H1 (cell line): Measurements from ENCODE around the gene CYP2S1.

Experiments
- CEBPB ChIP-seq: IDR thresholded peaks from 2 replicates; pipeline ENCODE4 v1.6.1; 2012; ENCODE audit warnings: low read depth, low read length
- EGR1 ChIP-seq: IDR thresholded peaks from 2 replicates; pipeline ENCODE4 v1.6.1; 2011; ENCODE audit warnings: low read depth, low read length, borderline replicate concordance
- EP300 ChIP-seq, 2 experiments: IDR thresholded peaks; 1 replicate in 1 of 2; 2 replicates in 1 of 2; pipeline ENCODE4 v1.6.1; 2011 to 2012; ENCODE audit warnings: low read depth in 2 of 2, low read length in 2 of 2, mild to moderate bottlenecking in 2 of 2, borderline replicate concordance in 1 of 2, inconsistent platforms in 1 of 2, moderate library complexity in 1 of 2
- MAFK ChIP-seq: IDR thresholded peaks from 2 replicates; pipeline ENCODE4 v1.6.1; 2012; ENCODE audit warnings: low read depth, mild to moderate bottlenecking, improper control_type of control experiment, low read length
- RAD21 ChIP-seq, 2 experiments: IDR thresholded peaks in 1 of 2; conservative IDR thresholded peaks in 1 of 2; 2 replicates each; pipeline ENCODE4 v1.6.1; 2011; ENCODE audit warnings: low read depth in 2 of 2, low read length in 2 of 2, improper control_type of control experiment in 1 of 2, inconsistent platforms in 1 of 2, mild to moderate bottlenecking in 1 of 2, moderate library complexity in 1 of 2
- TAF1 ChIP-seq: IDR thresholded peaks from 2 replicates; pipeline ENCODE4 v1.6.1; 2011; ENCODE audit warnings: mild to moderate bottlenecking, low read depth, low read length
- TF ChIP-seq, protein P1 (sequence below): IDR thresholded peaks from 2 replicates; pipeline ENCODE4 v1.6.1; 2012; ENCODE audit warnings: inconsistent platforms
- TF ChIP-seq, protein P2 (sequence below), 3 experiments: IDR thresholded peaks; 1 replicate in 2 of 3; 2 replicates in 1 of 3; pipeline versions ENCODE4 v1.5.1 to v1.6.1; 2011; ENCODE audit warnings: low read length in 3 of 3, mild to moderate bottlenecking in 3 of 3, inconsistent platforms in 2 of 3, low read depth in 1 of 3, moderate library complexity in 1 of 3; ENCODE audit not compliant: insufficient read depth in 1 of 3; ENCODE audit errors: control extremely low read depth in 1 of 3

GRCh38 chr19:41226874-41227390 lies 33.9 kb downstream of the CYP2S1 start:
- TF ChIP-seq CEBPB, result no peak
- TF ChIP-seq EGR1, result no peak
- no peak for TF ChIP-seq RAD21 (IDR thresholded peaks at IDR 0.05 in 1 of 2, conservative IDR thresholded peaks at IDR 0.05 in 1 of 2; ENCODE audit: low read depth in 2 of 2, low read length in 2 of 2)
- TF ChIP-seq, protein P1, sequence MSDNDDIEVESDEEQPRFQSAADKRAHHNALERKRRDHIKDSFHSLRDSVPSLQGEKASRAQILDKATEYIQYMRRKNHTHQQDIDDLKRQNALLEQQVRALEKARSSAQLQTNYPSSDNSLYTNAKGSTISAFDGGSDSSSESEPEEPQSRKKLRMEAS, result no peak
- TF ChIP-seq TAF1, result no peak
- TF ChIP-seq, protein P2, sequence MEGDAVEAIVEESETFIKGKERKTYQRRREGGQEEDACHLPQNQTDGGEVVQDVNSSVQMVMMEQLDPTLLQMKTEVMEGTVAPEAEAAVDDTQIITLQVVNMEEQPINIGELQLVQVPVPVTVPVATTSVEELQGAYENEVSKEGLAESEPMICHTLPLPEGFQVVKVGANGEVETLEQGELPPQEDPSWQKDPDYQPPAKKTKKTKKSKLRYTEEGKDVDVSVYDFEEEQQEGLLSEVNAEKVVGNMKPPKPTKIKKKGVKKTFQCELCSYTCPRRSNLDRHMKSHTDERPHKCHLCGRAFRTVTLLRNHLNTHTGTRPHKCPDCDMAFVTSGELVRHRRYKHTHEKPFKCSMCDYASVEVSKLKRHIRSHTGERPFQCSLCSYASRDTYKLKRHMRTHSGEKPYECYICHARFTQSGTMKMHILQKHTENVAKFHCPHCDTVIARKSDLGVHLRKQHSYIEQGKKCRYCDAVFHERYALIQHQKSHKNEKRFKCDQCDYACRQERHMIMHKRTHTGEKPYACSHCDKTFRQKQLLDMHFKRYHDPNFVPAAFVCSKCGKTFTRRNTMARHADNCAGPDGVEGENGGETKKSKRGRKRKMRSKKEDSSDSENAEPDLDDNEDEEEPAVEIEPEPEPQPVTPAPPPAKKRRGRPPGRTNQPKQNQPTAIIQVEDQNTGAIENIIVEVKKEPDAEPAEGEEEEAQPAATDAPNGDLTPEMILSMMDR (IDR thresholded peaks at IDR 0.05; ENCODE audit: control extremely low read depth in 1 of 3, insufficient read depth in 1 of 3, low read depth in 1 of 3, low read length in 3 of 3), result no peak
- no peak for TF ChIP-seq MAFK
- TF ChIP-seq EP300 (IDR thresholded peaks at IDR 0.05; ENCODE audit: borderline replicate concordance in 1 of 2, low read depth in 2 of 2, low read length in 2 of 2), result no peak
